A549 (cell line): ENCODE results near the gene PACS2. TPM values are rescaled to one million over a fixed set of nuclear protein-coding genes. Genes with fewer than 3 reads are reported as not detected.

Experiments used
- ATAC-seq, 2 experiments: fragments of 200-7000 bp in 1 of 2; fragments of >200 bp in 1 of 2; cut with Nextera tagmentation in 1 of 2; cut with Tn5 transposase in 1 of 2; 3 replicates each; pipeline versions ENCODE4 v1.8.0 to v1.9.1; 2018 to 2020; ENCODE audit warnings: mild to moderate bottlenecking in 1 of 2, moderate library complexity in 1 of 2
- CTCF ChIA-PET: fragments of 300-600 bp; sonication (Branson Sonifier 250); formaldehyde crosslinking; extraction: SDS; loops from one replicate; lab custom pipeline; 2021; ENCODE audit warnings: antibody characterized with exemption, inconsistent platforms; lab: Yijun Ruan, JAX
- POLR2A ChIA-PET: fragments of 350-600 bp; formaldehyde crosslinking; extraction: SDS; loops from one replicate; lab custom pipeline; 2021; ENCODE audit warnings: antibody characterized with exemption, inconsistent platforms; lab: Yijun Ruan, JAX
- DNase-seq, 2 experiments: peaks; one replicate each; pipeline versions ENCODE4 v3.0.0 to v3.0.0-alpha.2; 2011 to 2016; ENCODE audit warnings: low read depth in 1 of 2, low spot score in 1 of 2
- FAIRE-seq: peaks from 2 replicates; lab custom pipeline; 2011; peaks lifted over from hg19 to GRCh38; lab: Jason Lieb, UNC
- H3K27ac ChIP-seq, 2 experiments: fragments of >200 bp; sonication (Bioruptor Twin); formaldehyde crosslinking; 3 replicates each; pipeline ENCODE4 v1.5.1; 2016 to 2017
- H3K4me1 ChIP-seq: fragments of >200 bp; sonication (Bioruptor Twin); formaldehyde crosslinking; 3 replicates; pipeline ENCODE4 v1.6.1; 2016
- H3K4me2 ChIP-seq: fragments of >200 bp; sonication (Bioruptor Twin); formaldehyde crosslinking; 3 replicates; pipeline ENCODE4 v1.6.1; 2016
- H3K4me3 ChIP-seq: fragments of >200 bp; sonication (Bioruptor Twin); formaldehyde crosslinking; 3 replicates; pipeline ENCODE4 v1.5.1; 2016
- H3K9me3 ChIP-seq: fragments of >200 bp; sonication (Bioruptor Twin); formaldehyde crosslinking; 3 replicates; pipeline ENCODE4 v1.6.1; 2016
- CBX2 ChIP-seq: fragments of 200-600 bp; sonication (generic); IDR thresholded peaks from 2 replicates; pipeline ENCODE4 v1.6.1; 2016; ENCODE audit warnings: low read depth, mild to moderate bottlenecking, borderline replicate concordance
- CHD4 ChIP-seq: fragments of 200-600 bp; sonication (generic); IDR thresholded peaks from 2 replicates; pipeline ENCODE4 v1.6.1; 2016; ENCODE audit warnings: antibody characterized with exemption, mild to moderate bottlenecking, borderline replicate concordance
- EHF ChIP-seq: fragments of 250-450 bp; sonication (Bioruptor Pico); IDR thresholded peaks from 2 replicates; pipeline ENCODE4 v1.5.0; 2020; ENCODE audit warnings: mild to moderate bottlenecking
- ESRRA ChIP-seq: fragments of 150-350 bp; IDR thresholded peaks from 2 replicates; pipeline ENCODE4 v1.6.1; 2014; ENCODE audit warnings: mild to moderate bottlenecking, low read length, borderline replicate concordance
- FOSB ChIP-seq: fragments of 250-450 bp; sonication (Bioruptor Pico); IDR thresholded peaks from 2 replicates; pipeline ENCODE4 v1.5.0; 2020; ENCODE audit warnings: mild to moderate bottlenecking, moderate library complexity
- GATA3 ChIP-seq: IDR thresholded peaks from 2 replicates; pipeline ENCODE4 v1.6.1; 2012; ENCODE audit warnings: borderline replicate concordance
- HDAC2 ChIP-seq: fragments of 200-600 bp; sonication (generic); IDR thresholded peaks from 2 replicates; pipeline ENCODE4 v1.6.1; 2016
- HEYL ChIP-seq: fragments of 250-450 bp; sonication (Bioruptor Pico); IDR thresholded peaks from 2 replicates; pipeline ENCODE4 v1.8.0; 2021; ENCODE audit warnings: mild to moderate bottlenecking, moderate library complexity
- HOXA7 ChIP-seq: fragments of 250-450 bp; sonication (Bioruptor Pico); IDR thresholded peaks from 2 replicates; pipeline ENCODE4 v1.5.0; 2020; ENCODE audit warnings: mild to moderate bottlenecking, moderate library complexity
- HOXB5 ChIP-seq: fragments of 250-450 bp; sonication (Bioruptor Pico); IDR thresholded peaks from 2 replicates; pipeline ENCODE4 v1.5.0; 2020; ENCODE audit warnings: mild to moderate bottlenecking, moderate library complexity
- JUN ChIP-seq, 2 experiments: fragments of >200 bp; sonication (Bioruptor Twin); formaldehyde crosslinking; IDR thresholded peaks; 2 replicates in 1 of 2; 3 replicates in 1 of 2; pipeline ENCODE4 v1.6.1; 2016 to 2017
- KDM1A ChIP-seq: fragments of 200-600 bp; sonication (generic); IDR thresholded peaks from 2 replicates; pipeline ENCODE4 v1.6.1; 2016; ENCODE audit warnings: low read depth, mild to moderate bottlenecking
- MAFK ChIP-seq: fragments of 450-650 bp; IDR thresholded peaks from 2 replicates; pipeline ENCODE4 v1.6.1; 2014; ENCODE audit not compliant: partially characterized antibody
- MYC ChIP-seq: IDR thresholded peaks from 2 replicates; pipeline ENCODE4 v1.6.1; 2012; ENCODE audit warnings: mild to moderate bottlenecking, inconsistent platforms, low read length, improper control_type of control experiment, borderline replicate concordance
- NFE2L2 ChIP-seq: fragments of 150-350 bp; conservative IDR thresholded peaks from 2 replicates; pipeline ENCODE4 v1.6.1; 2014; ENCODE audit warnings: low read length
- RFX5 ChIP-seq: fragments of 450-650 bp; IDR thresholded peaks from 2 replicates; pipeline ENCODE4 v1.7.1; 2014; ENCODE audit warnings: antibody characterized with exemption, mild to moderate bottlenecking, moderate library complexity
- RNF2 ChIP-seq: fragments of 200-600 bp; sonication (generic); IDR thresholded peaks from 2 replicates; pipeline ENCODE4 v1.6.1; 2016; ENCODE audit warnings: low read depth, mild to moderate bottlenecking, antibody characterized with exemption, moderate library complexity, borderline replicate concordance
- SMC3 ChIP-seq: fragments of >200 bp; sonication (Bioruptor Twin); formaldehyde crosslinking; IDR thresholded peaks from 3 replicates; pipeline ENCODE4 v1.6.1; 2018; ENCODE audit warnings: inconsistent platforms
- ZC3H11A ChIP-seq: fragments of 450-650 bp; IDR thresholded peaks from 2 replicates; pipeline ENCODE4 v1.6.1; 2014; ENCODE audit warnings: antibody characterized with exemption, mild to moderate bottlenecking
- WGBS: methylation state at CpG from one replicate; pipeline ENCODE4 v1.1.6; 2017; ENCODE audit errors: missing lambda C conversion rate; 5-methylcytosine and 5-hydroxymethylcytosine counted together
- polyA plus RNA-seq, 4 experiments: library from polyadenylated mRNA; depleted of rRNA in 3 of 4; stranded (reverse); fragments of >200 nt; fragmentation: RNase III in 1 of 4; extraction: RNeasy Plus Mini Kit Qiagen cat#74134 plus additional on column Dnase treatment in 1 of 4; gene quantifications; 2 replicates in 3 of 4; 3 replicates in 1 of 4; pipeline ENCODE4 v1.2.3, GENCODE V29; 2011 to 2017
- TF ChIP-seq, protein P1 (sequence below): IDR thresholded peaks from 2 replicates; pipeline ENCODE4 v1.6.1; 2012
- TF ChIP-seq, protein P2 (sequence below): fragments of >200 bp; sonication (Bioruptor Twin); formaldehyde crosslinking; IDR thresholded peaks from 3 replicates; pipeline ENCODE4 v1.5.1; 2016
- TF ChIP-seq, protein P3 (sequence below): fragments of 250-450 bp; sonication (Bioruptor Pico); IDR thresholded peaks from 2 replicates; pipeline ENCODE4 v1.5.0; 2020; ENCODE audit warnings: low read depth, mild to moderate bottlenecking, moderate library complexity
- TF ChIP-seq, protein P4 (sequence below): fragments of 150-350 bp; IDR thresholded peaks from 2 replicates; pipeline ENCODE4 v1.6.1; 2014; ENCODE audit warnings: low read depth, mild to moderate bottlenecking, low read length
- TF ChIP-seq, protein P5 (sequence below): IDR thresholded peaks from 2 replicates; pipeline ENCODE4 v1.6.1; 2012

PACS2 gene
- polyA plus RNA-seq, 2 of the 4 experiments (the other 2 are of a cell fraction) = 11.9 to 24.5 TPM

DNA sequence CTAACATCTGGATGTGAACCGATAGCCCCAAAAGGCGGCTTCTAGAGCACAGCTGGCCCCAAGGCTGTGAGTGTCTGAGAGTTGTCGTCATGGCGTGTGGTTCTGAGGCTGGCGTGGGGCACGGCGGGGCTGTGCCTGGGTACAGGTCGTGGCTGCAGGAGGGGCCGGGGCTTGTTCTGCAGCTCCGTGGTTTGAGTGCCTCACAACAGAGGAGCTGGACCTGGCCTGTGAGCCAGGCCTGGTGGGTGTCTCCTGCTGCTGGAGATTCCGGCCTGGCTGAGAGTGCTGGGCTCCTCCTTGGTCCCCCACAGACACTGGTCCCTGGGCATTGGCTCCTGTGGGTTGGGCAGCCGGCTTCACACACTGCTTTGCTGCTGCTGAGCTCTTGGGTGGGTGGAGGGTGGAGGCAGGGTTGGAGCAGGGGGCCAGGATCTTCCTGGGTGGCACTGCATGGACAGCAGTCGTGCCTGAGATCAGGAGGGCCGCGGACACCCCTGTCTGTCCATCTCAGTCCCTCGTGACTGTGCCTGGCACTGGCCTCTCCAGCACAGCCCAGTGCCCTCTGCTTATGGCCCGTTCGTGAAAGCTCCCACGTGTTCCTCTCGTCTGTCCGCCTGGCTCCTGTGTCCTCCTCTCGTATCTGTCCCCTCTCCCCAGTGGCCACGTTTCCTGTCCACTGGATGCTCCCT is 52.0 kb downstream of the PACS2 start:
- no peak overlapping the region for H3K4me2 ChIP-seq
- H3K4me1 ChIP-seq = no peaks in the 10 kb centered on the region
- ChIA-PET CTCF (interaction anchor here (0.6 to 2.7 kb wide), 6 partner anchors 9 to 277 kb away, joined by 3 to 14 read pairs (median 4); no protein-coding TSS in a partner anchor), POLR2A (no interaction called here)
- ATAC-seq = no peak
- FAIRE-seq = no peak
- TF ChIP-seq, protein P1, sequence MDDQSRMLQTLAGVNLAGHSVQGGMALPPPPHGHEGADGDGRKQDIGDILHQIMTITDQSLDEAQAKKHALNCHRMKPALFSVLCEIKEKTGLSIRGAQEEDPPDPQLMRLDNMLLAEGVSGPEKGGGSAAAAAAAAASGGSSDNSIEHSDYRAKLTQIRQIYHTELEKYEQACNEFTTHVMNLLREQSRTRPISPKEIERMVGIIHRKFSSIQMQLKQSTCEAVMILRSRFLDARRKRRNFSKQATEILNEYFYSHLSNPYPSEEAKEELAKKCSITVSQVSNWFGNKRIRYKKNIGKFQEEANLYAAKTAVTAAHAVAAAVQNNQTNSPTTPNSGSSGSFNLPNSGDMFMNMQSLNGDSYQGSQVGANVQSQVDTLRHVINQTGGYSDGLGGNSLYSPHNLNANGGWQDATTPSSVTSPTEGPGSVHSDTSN = no peak
- TF ChIP-seq RNF2 = no peak
- no peak for TF ChIP-seq ESRRA
- no peak for TF ChIP-seq EHF (CRISPR knock-in tag)
- TF ChIP-seq HOXA7 (CRISPR knock-in tag) = no peak
- TF ChIP-seq HDAC2 = no peak
- no peak for TF ChIP-seq MAFK
- no peak for TF ChIP-seq FOSB (CRISPR knock-in tag)
- no peak for TF ChIP-seq HOXB5 (CRISPR knock-in tag)
- TF ChIP-seq, protein P2, sequence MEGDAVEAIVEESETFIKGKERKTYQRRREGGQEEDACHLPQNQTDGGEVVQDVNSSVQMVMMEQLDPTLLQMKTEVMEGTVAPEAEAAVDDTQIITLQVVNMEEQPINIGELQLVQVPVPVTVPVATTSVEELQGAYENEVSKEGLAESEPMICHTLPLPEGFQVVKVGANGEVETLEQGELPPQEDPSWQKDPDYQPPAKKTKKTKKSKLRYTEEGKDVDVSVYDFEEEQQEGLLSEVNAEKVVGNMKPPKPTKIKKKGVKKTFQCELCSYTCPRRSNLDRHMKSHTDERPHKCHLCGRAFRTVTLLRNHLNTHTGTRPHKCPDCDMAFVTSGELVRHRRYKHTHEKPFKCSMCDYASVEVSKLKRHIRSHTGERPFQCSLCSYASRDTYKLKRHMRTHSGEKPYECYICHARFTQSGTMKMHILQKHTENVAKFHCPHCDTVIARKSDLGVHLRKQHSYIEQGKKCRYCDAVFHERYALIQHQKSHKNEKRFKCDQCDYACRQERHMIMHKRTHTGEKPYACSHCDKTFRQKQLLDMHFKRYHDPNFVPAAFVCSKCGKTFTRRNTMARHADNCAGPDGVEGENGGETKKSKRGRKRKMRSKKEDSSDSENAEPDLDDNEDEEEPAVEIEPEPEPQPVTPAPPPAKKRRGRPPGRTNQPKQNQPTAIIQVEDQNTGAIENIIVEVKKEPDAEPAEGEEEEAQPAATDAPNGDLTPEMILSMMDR = no peak
- TF ChIP-seq ZC3H11A = no peak
- 90% methylated on average over 23 of the region's 23 CpGs for WGBS
- H3K27ac ChIP-seq = no peak overlapping the region
- H3K4me3 ChIP-seq = no peak overlapping the region
- no peaks in the 10 kb centered on the region for H3K9me3 ChIP-seq
- DNase-seq = no peak

DNA sequence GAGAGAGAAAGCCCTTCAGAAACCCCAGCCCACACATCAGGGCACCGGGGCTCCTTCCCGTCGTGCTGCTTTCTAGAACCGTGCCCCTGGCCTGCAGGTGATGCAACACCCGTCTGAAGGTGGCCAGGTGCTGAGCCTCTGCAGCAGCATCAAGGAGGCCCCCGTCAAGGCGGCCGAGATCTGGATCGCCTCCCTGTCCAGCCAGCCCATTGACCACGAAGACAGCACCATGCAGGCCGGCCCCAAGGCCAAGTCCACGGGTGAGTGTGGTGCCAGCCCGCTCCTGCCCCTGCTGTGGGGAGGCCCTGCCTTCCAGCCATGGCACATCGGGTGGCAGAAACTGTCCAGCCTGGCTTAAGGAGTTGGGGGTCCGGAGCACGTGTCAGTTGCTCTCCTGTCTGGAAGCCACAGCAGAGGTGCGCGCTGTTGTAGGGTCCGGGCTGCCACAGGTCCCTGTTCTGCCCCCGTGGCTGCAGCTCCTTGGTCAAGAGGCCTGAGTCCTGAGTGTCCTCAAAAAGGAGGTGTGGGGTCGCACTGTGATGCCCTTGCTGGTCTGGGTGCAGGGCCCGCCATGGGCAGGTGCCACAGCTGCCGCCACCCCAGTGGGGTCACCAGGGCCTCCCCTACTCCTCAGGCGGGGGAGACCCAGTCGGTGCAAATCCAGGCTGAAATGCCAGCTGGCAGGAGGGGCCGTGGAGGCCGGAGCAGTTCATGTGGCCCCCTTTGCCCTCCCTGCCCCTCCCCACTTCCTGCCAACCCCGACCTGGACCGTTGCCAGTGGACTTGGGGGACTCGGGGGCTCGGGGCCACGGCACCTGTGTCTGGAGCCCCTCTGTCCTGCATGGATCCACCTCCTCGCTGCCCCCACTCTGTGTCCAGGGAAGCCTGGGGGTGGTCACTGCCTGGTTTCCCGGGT is 52.8 kb downstream of the PACS2 start:
- ChIA-PET POLR2A (no interaction called here), CTCF (interaction anchor here (4.0 to 4.7 kb wide), 2 partner anchors 15 to 122 kb away, joined by 30 to 49 read pairs; no protein-coding TSS in a partner anchor)
- WGBS = 86% methylated on average over 13 of the region's 34 CpGs
- Histone ChIP-seq H3K4me2 (no peak overlapping the region), H3K27ac (no peak overlapping the region), H3K9me3 (no peaks in the 10 kb centered on the region), H3K4me1 (no peaks in the 10 kb centered on the region), H3K4me3 (no peak overlapping the region)
- ATAC-seq (no peak), DNase-seq (no peak), FAIRE-seq (no peak)
- no peak for TF ChIP-seq ESRRA
- no peak for TF ChIP-seq HOXA7 (CRISPR knock-in tag)

DNA sequence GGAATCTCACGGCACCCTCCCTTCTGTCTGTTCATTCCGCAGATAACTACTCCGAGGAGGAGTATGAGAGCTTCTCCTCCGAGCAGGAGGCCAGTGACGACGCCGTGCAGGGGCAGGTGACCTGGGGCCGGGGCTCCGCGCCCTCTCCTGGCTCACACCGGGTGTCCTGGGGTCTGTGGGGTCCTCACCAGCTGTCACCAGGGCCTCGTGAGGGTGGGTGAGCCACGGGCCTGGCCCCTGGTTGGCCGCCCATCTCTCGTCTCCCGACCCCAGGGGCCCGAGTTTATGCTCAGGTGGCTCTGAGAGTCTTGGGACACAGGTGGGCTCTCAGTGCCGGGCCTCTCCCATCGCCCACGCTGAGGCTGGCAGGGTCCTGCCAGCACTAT is 53.5 kb downstream of the PACS2 start:
- 91% methylated on average over 20 of the region's 20 CpGs for WGBS
- ChIA-PET POLR2A (no interaction called here), CTCF (interaction anchor here (4.0 to 4.7 kb wide), 2 partner anchors 14 to 122 kb away, joined by 30 to 49 read pairs; no protein-coding TSS in a partner anchor)
- H3K27ac ChIP-seq = no peak overlapping the region
- H3K4me1 ChIP-seq = no peaks in the 10 kb centered on the region
- H3K9me3 ChIP-seq = no peaks in the 10 kb centered on the region
- DNase-seq = no peak
- H3K4me2 ChIP-seq = no peak overlapping the region
- ATAC-seq = no peak
- FAIRE-seq = no peak
- no peak overlapping the region for H3K4me3 ChIP-seq
- TF ChIP-seq, protein P2 = no peak
- TF ChIP-seq MYC (no peak), CBX2 (no peak), RFX5 (no peak), KDM1A (no peak), HEYL (CRISPR knock-in tag) (no peak), SMC3 (no peak), ZC3H11A (no peak), JUN (IDR thresholded peaks at IDR 0.05) (no peak), CHD4 (no peak), NFE2L2 (no peak), GATA3 (no peak), FOSB (CRISPR knock-in tag) (no peak)
- TF ChIP-seq, protein P3, sequence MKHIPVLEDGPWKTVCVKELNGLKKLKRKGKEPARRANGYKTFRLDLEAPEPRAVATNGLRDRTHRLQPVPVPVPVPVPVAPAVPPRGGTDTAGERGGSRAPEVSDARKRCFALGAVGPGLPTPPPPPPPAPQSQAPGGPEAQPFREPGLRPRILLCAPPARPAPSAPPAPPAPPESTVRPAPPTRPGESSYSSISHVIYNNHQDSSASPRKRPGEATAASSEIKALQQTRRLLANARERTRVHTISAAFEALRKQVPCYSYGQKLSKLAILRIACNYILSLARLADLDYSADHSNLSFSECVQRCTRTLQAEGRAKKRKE (CRISPR knock-in tag) = no peak
- TF ChIP-seq, protein P4, sequence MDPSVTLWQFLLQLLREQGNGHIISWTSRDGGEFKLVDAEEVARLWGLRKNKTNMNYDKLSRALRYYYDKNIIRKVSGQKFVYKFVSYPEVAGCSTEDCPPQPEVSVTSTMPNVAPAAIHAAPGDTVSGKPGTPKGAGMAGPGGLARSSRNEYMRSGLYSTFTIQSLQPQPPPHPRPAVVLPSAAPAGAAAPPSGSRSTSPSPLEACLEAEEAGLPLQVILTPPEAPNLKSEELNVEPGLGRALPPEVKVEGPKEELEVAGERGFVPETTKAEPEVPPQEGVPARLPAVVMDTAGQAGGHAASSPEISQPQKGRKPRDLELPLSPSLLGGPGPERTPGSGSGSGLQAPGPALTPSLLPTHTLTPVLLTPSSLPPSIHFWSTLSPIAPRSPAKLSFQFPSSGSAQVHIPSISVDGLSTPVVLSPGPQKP = no peak
- TF ChIP-seq, protein P5, sequence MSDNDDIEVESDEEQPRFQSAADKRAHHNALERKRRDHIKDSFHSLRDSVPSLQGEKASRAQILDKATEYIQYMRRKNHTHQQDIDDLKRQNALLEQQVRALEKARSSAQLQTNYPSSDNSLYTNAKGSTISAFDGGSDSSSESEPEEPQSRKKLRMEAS = no peak
